ENCODE measurements around the gene GPC5.

Gene GPC5

DNA sequence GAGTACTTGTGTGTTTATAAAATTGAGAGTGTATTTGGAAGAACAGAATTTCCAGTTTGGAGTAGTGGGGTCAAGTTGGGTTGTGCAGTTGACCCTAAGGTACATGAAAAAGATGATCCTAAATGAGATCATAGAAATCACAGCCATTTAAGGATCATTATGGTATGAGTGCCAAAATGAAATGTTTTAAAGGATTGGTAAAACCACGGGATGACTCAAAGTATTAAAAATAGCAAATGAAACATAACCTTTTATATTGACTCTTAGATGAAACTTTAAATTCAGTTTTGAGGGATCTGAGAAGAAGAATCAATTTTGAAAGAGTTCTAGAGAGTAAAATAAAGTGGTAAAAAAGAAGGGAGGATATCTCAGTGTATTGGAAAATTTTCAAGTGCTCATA, 773.8 kb downstream of the GPC5 start:
- CTCF ChIA-PET, result interaction anchor here (0.8 kb wide), 1 partner anchor 9 kb away, joined by 3 read pairs; no protein-coding TSS in a partner anchor
- DNase-seq (ENCODE audit: extremely low spot score), result no peak
- TF ChIP-seq, protein P1, sequence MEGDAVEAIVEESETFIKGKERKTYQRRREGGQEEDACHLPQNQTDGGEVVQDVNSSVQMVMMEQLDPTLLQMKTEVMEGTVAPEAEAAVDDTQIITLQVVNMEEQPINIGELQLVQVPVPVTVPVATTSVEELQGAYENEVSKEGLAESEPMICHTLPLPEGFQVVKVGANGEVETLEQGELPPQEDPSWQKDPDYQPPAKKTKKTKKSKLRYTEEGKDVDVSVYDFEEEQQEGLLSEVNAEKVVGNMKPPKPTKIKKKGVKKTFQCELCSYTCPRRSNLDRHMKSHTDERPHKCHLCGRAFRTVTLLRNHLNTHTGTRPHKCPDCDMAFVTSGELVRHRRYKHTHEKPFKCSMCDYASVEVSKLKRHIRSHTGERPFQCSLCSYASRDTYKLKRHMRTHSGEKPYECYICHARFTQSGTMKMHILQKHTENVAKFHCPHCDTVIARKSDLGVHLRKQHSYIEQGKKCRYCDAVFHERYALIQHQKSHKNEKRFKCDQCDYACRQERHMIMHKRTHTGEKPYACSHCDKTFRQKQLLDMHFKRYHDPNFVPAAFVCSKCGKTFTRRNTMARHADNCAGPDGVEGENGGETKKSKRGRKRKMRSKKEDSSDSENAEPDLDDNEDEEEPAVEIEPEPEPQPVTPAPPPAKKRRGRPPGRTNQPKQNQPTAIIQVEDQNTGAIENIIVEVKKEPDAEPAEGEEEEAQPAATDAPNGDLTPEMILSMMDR (IDR thresholded peaks at IDR 0.05; ENCODE audit: control extremely low read depth, extremely low read depth, low read depth, missing control alignments), result no peak
- POLR2A ChIA-PET, result no interaction called here

DNA sequence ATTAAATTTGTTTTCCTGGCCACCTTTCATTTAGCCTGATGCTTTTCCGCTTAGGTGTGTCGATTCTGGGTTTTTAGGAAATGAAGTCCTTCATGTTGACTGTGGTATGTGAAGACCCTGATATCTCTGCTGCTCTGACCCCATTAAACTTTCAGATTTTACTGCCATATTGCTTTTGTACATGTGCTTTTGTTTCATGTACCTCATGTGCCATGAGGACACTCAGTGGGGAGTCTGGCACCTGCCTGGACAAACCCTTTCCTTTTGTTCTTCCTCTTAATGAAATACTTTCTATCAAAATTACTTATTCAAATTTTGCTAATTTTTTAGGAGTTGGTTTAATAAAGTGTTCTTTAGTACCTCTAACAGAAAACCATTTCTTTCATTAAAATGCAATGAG, 774.8 kb downstream of the GPC5 start:
- DNase-seq (ENCODE audit: extremely low spot score), result no peak
- CTCF ChIA-PET, result no interaction called here
- TF ChIP-seq, protein P1 (IDR thresholded peaks at IDR 0.05; ENCODE audit: control extremely low read depth, extremely low read depth, low read depth, missing control alignments), result no peak
- POLR2A ChIA-PET, result no interaction called here

DNA sequence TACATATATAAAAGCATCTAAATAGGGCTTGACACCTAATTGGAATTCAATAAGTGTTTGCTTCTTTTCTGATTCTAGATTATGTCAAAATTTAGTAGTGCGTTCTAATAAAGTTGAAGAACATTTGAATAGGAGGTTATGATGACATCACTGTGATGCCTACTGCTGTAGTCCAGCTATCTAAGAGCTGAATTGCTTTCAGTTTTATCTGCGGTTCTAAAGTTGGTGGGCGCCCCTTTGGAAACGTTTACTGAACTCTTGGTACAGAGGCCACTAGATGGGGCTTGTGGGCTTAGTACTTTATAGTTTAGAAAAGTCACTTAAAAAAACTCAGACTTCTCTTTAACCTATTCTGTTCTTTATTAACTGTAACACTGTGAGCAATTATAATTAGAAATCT, 776.9 kb downstream of the GPC5 start:
- ChIA-PET CTCF (interaction anchor here (1.2 kb wide), 2 partner anchors 10 to 12 kb away, joined by 3 read pairs; no protein-coding TSS in a partner anchor), POLR2A (no interaction called here)
- peak; percentile 10 for DNase-seq (ENCODE audit: extremely low spot score)
- TF ChIP-seq, protein P1 (IDR thresholded peaks at IDR 0.05; ENCODE audit: control extremely low read depth, extremely low read depth, low read depth, missing control alignments), result peak; percentile 19

DNA sequence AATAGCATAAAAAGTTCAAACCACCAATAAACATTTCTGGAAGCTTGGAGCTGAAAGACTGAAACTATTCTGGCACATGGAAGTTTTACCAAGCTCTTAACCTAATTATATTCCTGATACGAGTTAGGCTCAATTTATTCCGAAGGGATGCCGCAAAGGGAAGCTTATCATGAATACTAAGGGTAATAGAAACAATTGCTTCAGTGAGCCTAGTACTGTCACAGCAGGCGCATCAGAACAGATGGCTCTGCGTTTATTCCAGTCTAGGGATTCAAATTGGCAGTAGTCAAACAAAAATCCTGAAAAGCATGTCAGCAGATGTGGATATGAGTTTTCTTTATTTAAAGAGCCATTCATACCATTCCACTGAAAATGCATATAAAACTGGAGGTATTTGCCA, 779.5 kb downstream of the GPC5 start:
- TF ChIP-seq, protein P1 (IDR thresholded peaks at IDR 0.05; ENCODE audit: control extremely low read depth, extremely low read depth, low read depth, missing control alignments), result no peak
- no peak for DNase-seq (ENCODE audit: extremely low spot score)
- ChIA-PET POLR2A (no interaction called here), CTCF (interaction anchor here (3.0 kb wide), 1 partner anchor 9 kb away, joined by 13 read pairs; no protein-coding TSS in a partner anchor)

DNA sequence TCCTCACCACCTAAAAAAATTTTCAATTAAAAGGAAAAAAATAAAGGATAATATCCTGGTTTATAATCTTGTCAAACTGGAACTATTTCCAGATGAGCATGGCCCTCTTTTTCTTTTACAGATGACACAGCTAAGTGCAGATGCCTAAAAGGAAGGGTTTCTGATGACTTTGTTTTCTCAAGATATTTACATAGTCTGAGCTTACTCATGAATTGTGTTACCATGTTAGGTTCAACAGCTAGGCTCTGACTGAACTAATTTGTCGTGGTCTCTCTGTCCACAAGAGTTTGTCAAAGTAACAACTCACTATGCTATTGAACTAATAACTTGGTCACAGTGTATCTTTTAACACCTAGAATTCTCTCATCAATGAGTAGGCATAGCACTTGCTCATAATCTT, 780.8 kb downstream of the GPC5 start:
- TF ChIP-seq, protein P1 (IDR thresholded peaks at IDR 0.05; ENCODE audit: control extremely low read depth, extremely low read depth, low read depth, missing control alignments), result no peak
- CTCF ChIA-PET, result no interaction called here
- no peak for DNase-seq (ENCODE audit: extremely low spot score)
- POLR2A ChIA-PET, result no interaction called here

DNA sequence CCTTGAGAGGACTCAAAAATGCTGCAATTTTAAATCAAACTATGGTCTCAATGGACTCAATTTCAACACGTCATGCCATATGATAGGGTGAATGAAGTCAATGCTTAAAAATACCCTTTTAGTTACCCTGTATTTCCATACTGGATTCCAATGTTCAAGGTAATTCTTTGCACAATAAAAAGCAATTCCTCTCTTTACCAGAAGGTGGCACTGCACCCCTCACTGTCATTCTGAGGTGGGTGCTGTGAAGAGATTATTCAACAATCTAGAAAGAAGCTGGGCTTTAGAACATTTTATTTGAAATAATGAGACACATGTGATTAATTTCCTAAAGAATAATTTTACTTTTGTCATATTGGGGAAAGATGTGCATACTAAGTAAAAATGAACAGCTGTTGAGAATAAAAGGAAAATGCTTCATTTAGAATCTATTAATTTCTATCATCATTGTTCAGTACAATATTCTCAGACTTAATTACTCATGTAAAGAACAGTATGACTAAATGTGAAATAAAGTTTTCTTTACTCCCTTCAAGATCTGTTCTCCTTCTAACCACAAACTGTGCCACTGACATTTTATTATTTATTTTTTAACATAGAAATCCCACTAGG, 789.1 kb downstream of the GPC5 start:
- TF ChIP-seq, protein P1 (IDR thresholded peaks at IDR 0.05; ENCODE audit: control extremely low read depth, extremely low read depth, low read depth, missing control alignments), result peak; percentile 79
- CTCF ChIA-PET, result interaction anchor here (0.6 to 1.8 kb wide), 10 partner anchors 10 to 63 kb away, joined by 3 to 13 read pairs (median 3); no protein-coding TSS in a partner anchor
- POLR2A ChIA-PET, result no interaction called here
- DNase-seq (ENCODE audit: extremely low spot score), result peak; percentile 33

Data from GM10248 (cell line).